ENCODE measurements around the gene ADAMTS6. TPM values are rescaled to one million over a fixed set of nuclear protein-coding genes. Genes with fewer than 3 reads are reported as not detected.

ADAMTS6 gene
- total and polyA plus RNA-seq, 2 of the 13 experiments (the other 11 are each of a cell fraction or from before 2014, with no cell fraction given), result 3.1 to 8.2 TPM

DNA sequence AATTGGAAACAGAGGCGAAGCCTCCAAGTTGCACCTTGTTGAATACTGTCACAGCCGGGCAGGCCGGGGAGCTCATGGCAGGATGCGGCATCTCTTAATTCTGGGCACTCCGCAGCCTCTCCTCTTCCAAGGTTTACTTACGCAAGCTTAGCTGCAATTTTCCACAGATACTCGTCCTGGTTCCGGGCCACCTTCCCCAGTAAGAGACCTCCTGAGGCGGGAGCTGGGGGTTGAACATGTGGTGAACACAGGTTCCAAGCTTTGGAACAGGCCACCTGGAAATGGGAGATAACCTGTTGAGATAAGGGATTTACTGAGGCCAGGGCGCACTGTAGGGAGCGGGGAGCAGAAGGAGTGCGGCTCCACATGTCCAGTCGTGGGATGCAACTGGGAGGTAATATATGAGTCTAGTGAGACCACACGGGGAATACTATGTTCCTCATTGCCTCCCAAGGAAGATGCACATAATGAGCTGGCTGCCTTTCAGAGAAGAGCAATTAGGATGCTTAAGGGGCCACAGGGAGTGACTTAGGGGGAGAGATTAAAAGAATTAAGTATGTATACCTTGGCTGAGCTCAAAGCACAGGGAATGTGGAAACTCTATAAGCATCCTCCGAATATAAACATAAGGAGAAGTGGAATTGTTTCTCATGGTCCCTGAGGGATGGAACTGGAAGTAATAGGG is 377.8 kb downstream of the ADAMTS6 start (continued):
- TF ChIP-seq AHDC1 (CRISPR knock-in tag; IDR thresholded peaks at IDR 0.05; ENCODE audit: borderline replicate concordance), result no peak
- no peak for TF ChIP-seq MTERF4 (CRISPR knock-in tag; IDR thresholded peaks at IDR 0.05)

GRCh38 chr5:65102976-65103711 is 378.6 kb downstream of the ADAMTS6 start:
- no peak for FAIRE-seq
- ChIA-PET POLR2A (interaction anchor here (0.8 to 3.6 kb wide), 4 partner anchors 68 to 460 kb away, joined by 4 to 24 read pairs (median 5); partner anchors contain the start of genes ADAMTS6, CENPK and PPWD1), CTCF (ENCODE audit: low intra/inter-chr PET ratio, low total read pairs) (interaction anchor here (4.9 kb wide), 1 partner anchor 380 kb away, joined by 33 read pairs; no protein-coding TSS in a partner anchor)
- H3K4me2 ChIP-seq (ENCODE audit: low read depth, low read length), result peak overlapping the region; percentile 82
- ATAC-seq, result peak; percentile 79
- WGBS (ENCODE audit: low lambda C conversion rate), result under 1% methylated on average over 7 of the region's 55 CpGs
- H3K4me1 ChIP-seq (ENCODE audit: insufficient read depth, low read length), result peaks cover 21% of the 10 kb centered on the region
- DNase-seq (ENCODE audit: low spot score), result peak; percentile 35
- peak overlapping the region; percentile 46 for H3K27ac ChIP-seq (ENCODE audit: extremely low read length, insufficient read depth, low read length)
- H3K9me3 ChIP-seq (ENCODE audit: low read length), result no peaks in the 10 kb centered on the region
- no peaks in the 10 kb centered on the region for H3K36me3 ChIP-seq (replicated peaks in 1 of 2; ENCODE audit: control insufficient read depth in 1 of 2, insufficient read depth in 2 of 2, low read length in 2 of 2)
- H3K4me3 ChIP-seq (replicated peaks in 1 of 3; ENCODE audit: insufficient read depth in 1 of 3, low read depth in 2 of 3, low read length in 3 of 3), result peak overlapping the region; percentile 75 to 77 (median 76)
- intact Hi-C loops (cut with micrococcal nuclease; ENCODE audit: unreplicated experiment) (no loop called here), in situ Hi-C loops (cut with HindIII; ENCODE audit: extremely low pct_ligation_motif_present, low pct_unique_long_range_greater_than_20kb) (loop anchor here (5.0 kb wide), 1 partner anchor 379 kb away; the partner anchor contains the start of gene ADAMTS6)
- BruUV-seq (replicated peaks), result no TSS peak
- no peaks in the 10 kb centered on the region for H4K20me1 ChIP-seq (ENCODE audit: insufficient read depth, low read length)
- H3K27me3 ChIP-seq (ENCODE audit: control insufficient read depth in 1 of 2, insufficient read depth in 2 of 2, low read length in 2 of 2), result peaks cover 1 to 28% of the 10 kb centered on the region in 2 experiments; a peak in 3 of 5 replicates
- H3K9ac ChIP-seq (ENCODE audit: insufficient read depth, low read depth, low read length), result peak overlapping the region; percentile 68
- H2AFZ ChIP-seq (ENCODE audit: low read length), result peak overlapping the region; percentile 86
- H3K79me2 ChIP-seq (ENCODE audit: insufficient read depth, low read length), result no peaks in the 10 kb centered on the region
- no peak for TF ChIP-seq CENPT (CRISPR knock-in tag; IDR thresholded peaks at IDR 0.05; ENCODE audit: low read depth)
- 0 out of 2 replicates have a peak, but pooled peaks have one; percentile 26 for TF ChIP-seq ZNF124 (CRISPR knock-in tag; IDR thresholded peaks at IDR 0.05)
- TF ChIP-seq ATRX (CRISPR knock-in tag; IDR thresholded peaks at IDR 0.05; ENCODE audit: borderline replicate concordance), result no peak
- TF ChIP-seq HNF4A (CRISPR knock-in tag; IDR thresholded peaks at IDR 0.05), result peak; percentile 10; the same call in 1 of the 2 replicates
- peak; percentile 29; the same call in 1 of the 2 replicates for TF ChIP-seq YEATS4 (CRISPR knock-in tag; IDR thresholded peaks at IDR 0.05; ENCODE audit: borderline replicate concordance)
- TF ChIP-seq ZNF629 (CRISPR knock-in tag; conservative IDR thresholded peaks at IDR 0.05), result no peak
- no peak for TF ChIP-seq JUN (CRISPR knock-in tag; IDR thresholded peaks at IDR 0.05)
- no peak for TF ChIP-seq RARG (CRISPR knock-in tag; IDR thresholded peaks at IDR 0.05; ENCODE audit: low read depth)
- no peak for TF ChIP-seq ZNF564 (CRISPR knock-in tag; IDR thresholded peaks at IDR 0.05)
- no peak for TF ChIP-seq MIER3 (CRISPR knock-in tag; IDR thresholded peaks at IDR 0.05; ENCODE audit: borderline replicate concordance)
- 0 out of 2 replicates have a peak, but pooled peaks have one; percentile 26 for TF ChIP-seq IRF2 (CRISPR knock-in tag; IDR thresholded peaks at IDR 0.05)
